GM18907 (cell line): Measurements from ENCODE around the gene ZNRF3.
A peak's percentile ranks its signal among the peaks of the same experiment; 100 is the strongest.
"Not testable (repeated sequence)": the region's sequence is repeated elsewhere in the genome, so short reads cannot be mapped to it uniquely, and the experiment has no call there.

Experiments used
- ATAC-seq: cut with Tn5 transposase; IDR thresholded peaks from one replicate; pipeline ENCODE4 v1.9.1; 2021; ENCODE audit warnings: mild to moderate bottlenecking, moderate library complexity; ENCODE audit not compliant: unreplicated experiment

Gene ZNRF3

DNA sequence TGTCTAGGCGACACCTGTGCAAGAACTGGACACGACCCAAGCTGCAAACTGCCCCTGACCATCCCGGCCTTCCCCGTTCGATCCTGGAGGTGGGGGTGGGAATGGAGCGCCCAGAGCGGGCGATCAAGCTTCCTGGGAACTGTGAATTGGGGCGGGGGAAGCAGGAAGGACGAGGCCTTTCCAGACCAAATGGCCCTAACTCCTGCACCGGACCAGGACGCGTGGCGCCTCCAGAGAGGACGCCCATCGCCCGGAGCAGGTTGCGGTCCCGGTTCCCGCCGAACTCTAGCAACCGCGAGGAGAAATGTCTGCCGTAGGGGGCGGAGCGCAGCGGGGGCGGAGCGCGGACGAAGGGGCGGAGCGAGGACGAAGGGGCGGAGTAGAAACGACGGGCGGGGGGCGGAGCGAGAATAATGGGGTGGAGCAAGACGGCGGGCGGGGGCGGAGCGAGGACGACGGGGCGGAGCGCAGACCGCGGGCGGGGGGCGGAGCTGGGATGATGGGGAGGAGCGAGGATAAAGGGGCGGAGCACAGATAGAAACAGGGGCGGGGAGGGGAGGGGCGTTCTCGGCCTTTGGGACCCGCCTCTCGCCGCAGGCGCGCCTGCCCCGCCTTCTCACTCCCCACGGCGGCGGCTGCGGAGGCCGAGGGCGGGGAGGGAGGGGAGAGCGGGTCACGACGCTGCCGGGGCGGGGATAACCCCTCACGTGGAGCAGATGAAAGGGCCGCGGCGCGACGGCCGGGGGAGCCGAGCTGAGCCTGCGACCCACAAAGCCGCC lies at the start of gene ZNRF3:
Gene ZNRF3, plus strand, starts transcription at position 695 of the 779 bp plus-strand sequence. CDS start 195 bp downstream, outside the sequence.
- ATAC-seq, result peak; percentile 73

DNA sequence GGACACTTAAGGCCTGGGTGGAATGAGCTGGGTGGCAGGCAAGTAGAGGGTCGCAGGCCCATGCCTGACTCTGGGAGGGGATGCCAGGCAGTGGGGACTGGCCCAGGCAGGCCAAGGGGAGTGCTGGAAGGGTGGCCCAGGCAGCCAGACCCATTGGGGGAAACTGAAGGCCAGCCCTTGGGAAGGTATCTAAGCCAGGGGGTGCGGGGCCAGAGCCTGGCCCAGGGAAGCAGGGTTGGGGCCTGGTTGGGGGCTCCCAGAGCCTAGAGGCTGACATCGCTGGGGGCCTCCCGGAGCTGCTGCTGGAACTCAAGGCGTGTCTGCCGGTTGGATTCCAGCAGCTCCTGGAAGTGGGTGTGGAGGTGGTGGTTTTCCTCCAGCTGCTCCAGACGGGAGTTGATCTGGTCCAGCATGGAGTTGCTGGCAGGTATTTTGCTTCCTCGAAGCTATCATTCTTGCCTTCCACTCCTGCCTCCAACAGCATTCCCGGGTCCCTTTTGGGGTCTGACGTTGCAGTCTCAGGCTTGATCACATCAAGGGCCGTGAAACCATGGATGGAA lies 47.7 kb upstream of the ZNRF3 start:
- no peak for ATAC-seq

DNA sequence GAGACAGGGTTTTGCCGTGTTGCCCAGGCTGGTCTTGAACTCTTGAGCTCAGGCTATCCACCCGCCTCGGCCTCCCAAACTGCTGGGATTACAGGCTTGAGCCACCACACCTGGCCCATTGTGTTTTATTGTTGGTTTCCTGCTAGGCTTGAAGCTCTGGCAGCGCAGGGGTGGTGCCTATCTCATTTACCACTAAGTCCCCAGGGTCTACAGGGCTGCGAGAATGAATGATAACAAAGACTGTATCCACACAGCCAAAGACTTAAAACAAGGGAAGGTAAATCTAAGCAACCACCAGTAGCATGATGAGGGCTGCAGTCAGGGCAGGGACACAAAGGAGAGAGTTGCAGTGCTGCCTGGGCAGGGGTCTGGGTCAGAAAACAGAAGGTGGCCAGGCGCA lies 45.7 kb upstream of the ZNRF3 start:
- ATAC-seq, result no peak

DNA sequence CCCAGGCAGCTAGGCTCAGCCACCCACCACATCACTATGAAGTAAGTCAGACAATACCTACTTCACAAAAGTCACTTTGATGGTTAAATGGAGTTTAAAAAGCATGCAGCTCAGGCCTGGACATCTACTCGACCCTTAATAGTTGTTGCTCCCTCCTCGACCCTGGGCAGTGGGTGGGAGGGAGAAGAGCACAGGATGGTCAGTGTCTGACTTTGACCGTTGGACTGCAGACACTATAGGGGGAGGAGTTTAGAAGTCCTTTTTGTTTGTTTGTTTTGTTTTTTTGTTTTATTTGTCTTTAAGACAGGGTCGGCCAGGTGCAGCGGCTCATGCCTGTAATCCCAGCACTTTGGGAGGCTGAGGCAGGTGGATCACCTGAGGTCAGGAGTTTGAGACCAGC lies 44.4 kb upstream of the ZNRF3 start:
- ATAC-seq, result no peak

DNA sequence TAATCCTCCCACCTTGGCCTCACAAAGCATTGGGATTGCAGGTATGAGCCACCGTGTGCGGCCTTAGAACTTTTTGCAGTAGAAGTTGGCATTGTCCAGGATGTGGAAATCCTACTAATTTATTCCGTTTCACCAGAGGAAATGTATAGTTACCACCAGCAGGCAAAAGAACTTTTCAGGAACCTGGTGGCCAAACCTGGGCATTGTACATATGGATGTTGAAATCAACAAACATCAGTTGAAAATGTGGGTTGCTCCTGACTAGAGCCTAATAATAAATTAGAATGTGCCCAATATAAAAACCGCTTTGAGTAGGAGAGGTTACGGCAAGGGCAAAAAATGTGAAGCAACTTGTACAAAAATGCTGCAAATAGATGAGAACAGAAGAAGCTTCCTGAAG lies 42.3 kb upstream of the ZNRF3 start:
- no peak for ATAC-seq

DNA sequence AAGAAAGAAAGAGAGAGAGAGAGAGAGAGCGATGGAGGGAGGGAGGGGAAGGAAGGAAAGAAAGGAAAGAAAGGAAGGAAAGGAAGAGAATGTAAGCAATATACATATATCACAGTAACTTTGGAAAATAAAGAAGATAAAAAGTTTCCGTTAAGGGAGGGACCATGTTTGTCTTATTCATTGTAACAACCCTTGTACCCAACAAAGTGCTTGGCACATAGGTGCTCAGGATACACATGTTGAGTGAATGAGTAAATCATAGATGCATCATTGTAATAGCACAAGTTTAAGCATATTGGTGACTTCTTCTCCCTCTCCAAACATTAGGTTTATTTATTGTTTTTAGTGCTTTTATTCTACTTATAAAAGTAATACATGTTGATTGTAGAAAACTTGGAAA lies 39.7 kb upstream of the ZNRF3 start:
- no peak for ATAC-seq

DNA sequence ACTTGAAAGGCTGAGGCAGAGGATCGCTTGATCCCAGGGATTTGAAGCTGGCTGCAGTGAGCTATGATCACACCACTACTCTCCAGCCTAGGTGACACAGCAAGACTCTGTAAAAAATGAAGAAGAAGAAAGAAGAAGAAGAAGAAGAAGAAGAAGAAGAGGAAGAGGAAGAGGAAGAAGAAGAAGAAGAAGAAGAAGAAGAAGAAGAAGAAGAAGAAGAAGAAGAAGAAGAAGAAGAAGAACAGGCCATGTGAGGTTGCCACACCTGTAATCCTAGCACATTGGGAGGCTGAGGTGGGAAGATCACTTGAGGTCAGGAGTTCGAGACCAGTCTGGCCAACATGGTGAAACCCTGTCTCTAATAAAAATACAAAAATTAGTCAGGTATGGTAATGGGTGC lies 39.1 kb upstream of the ZNRF3 start:
- not testable (repeated sequence) for ATAC-seq

DNA sequence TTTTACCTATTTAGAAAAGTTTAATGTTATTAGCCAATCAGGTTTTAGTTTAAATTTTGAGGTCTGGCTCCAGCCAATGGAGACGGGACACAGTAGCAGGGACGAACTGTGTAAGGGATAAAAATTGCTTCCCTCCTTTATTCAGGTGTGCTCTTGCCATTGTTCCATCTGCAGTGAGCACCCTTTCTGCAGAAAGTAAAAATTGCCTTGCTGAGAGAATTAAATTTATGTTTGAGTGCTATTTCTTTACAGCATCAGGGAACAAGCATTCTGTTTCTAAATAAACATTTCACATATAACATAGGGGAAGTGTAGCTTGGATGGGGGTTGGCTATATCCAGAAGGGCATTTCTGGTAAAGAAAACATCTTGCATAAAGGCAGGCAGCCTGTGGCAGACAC lies 36.4 kb upstream of the ZNRF3 start:
- no peak for ATAC-seq

DNA sequence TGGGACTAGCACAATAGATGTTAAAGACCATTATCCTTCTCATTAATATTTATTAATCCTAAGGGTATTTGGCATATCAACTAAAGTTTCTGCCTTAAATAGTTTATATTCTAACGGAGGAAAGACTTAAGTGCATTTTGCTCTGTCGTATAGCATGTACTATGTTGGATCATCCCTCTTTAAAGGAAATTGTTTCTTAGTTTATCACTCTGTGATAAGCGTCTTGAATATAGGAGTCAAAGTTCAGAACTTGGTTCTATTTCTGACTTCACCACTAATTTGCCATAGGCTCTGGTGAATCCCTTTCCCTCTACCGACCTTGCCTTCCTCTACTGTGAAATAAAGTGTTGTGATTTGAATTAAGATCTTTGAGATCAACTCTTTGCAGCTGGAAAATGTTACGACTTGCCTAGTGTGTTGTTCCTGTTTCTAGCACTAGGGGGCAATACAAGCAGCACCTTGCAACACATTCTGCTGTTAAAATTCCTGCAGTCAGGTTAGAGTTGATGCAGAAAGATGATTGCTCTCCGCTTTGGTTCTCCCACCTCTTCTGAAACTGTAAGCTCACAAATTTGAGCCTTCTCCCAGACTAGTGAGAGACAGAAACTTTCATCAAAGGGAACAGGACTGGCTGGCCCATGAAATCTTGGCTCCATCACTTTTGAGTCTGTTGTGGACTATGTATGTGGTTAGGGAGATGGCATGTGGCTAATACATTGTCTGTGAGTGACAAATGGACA lies 27.8 kb upstream of the ZNRF3 start:
- no peak for ATAC-seq

DNA sequence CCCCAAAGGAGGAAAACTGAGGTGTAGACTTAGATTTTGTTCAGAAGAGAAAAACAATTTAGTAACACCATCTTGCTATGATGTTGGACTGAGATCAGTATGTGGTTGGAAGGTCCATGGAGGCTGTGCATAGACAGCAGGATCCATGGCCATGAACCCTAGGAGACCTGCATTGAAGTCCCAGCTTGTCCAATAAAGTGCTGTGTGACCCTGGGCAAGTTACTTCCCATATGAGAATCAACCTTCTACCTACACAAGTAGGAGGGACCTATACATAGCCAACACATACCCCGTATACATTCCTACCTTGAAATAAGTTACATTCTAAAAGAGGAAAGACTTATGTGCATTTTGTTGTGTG lies 27.3 kb upstream of the ZNRF3 start:
- ATAC-seq, result no peak

DNA sequence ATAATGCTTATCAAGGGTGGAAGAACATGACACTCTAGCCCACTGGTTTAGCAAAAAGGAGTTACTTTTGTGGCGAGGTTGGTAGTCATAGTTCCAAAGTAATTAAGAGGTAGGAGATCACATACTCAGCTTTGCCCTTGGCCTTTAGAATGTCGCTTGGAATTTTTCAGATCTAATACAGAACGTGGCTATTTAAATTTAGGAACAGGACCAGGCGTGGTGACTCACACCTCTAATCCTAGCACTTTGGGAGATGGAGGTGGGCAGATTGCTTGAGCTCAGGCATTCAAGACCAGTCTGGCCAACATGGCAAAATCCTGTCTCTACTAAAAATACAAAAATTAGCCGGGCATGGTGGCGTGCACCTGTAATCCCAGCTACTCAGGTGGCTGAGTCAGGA lies 26.1 kb upstream of the ZNRF3 start:
- ATAC-seq, result no peak

DNA sequence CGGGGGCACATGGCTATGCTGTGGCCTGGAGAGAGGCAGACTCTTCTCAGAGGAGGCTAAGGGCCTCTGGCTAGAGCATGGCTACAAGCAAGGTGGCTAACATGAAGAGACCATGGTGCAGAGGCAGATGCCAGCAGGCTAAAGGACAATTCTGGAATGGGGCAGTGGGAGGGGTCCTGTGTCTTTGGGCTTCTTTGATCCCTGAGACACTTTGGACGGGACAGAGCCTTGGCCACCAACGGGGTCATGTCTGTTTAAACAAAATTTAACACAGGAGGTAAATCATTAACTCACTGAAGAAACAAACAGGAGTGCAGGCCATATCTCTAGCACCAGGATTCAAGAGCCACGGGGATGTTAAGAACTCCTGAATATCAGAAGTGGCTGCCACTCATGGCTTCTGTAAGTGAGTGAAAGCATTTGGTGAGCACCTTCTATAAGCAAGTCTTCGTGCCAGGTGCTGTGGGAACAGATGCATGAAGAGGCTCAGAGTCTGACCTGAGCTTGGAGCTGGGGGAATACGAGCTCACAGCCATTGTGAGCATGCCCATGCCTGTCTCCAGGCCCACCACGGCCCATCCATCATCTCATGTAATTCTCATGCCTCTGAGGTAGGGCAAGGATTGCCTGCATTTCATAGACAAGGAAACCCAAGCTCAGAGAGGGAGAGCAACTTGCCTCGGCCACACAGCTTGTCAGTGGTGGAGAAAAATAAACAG lies 18.3 kb upstream of the ZNRF3 start:
- no peak for ATAC-seq

DNA sequence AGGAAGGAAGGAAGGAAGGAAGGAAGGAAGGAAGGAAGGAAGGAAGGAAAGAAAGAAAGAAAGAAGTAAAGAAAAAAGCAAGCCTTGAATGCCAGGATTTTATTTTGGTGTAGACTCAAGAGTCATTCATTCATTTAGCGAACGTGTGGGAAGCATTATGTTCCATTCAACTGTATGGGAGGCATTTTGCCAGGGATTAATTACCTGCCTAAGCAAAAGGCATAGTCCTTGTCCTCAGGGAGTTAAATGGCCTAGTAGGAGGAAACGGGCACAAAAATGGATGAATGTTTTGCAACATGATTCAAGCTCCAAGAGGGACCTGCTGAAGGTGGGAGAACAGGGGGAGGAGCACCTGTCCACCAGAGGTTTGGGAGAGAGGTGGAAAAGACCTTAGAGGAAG lies 16.2 kb upstream of the ZNRF3 start:
- ATAC-seq, result no peak

DNA sequence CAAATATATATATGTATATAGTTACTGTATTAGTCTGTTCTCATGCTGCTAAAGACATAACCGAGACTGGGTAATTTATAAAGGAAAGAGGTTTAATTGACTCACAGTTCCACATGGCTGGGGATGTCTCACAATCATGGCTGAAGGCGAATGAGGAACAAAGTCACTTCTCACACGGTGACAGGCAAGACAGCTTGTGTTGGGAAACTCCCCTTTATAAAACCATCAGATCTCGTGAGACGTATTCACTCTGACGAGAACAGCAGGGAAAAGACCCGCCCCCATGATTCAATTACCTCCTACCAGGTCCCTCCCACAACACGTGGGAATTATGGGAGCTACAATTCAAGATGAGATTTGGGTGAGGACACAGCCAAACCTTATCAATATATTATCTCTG lies 15.0 kb upstream of the ZNRF3 start:
- not testable (repeated sequence) for ATAC-seq

DNA sequence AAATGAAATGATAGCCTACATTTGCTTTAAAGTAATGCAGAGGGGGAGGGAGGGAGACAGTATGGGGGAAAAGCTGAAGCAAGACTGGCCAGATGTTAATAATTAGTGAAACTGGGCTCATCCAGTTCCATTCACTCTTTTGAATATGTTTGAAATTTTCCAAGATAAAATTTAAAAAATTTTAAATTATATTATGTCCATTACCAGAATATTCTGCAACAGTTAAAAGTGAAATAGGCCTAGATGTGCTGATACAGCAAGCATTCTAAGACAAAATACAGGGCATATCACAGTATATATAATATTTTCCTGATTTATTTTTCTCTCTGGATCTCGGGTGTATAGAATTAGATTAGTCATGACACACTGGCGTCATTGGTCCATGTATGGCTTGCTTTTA lies 13.6 kb upstream of the ZNRF3 start:
- ATAC-seq, result no peak

DNA sequence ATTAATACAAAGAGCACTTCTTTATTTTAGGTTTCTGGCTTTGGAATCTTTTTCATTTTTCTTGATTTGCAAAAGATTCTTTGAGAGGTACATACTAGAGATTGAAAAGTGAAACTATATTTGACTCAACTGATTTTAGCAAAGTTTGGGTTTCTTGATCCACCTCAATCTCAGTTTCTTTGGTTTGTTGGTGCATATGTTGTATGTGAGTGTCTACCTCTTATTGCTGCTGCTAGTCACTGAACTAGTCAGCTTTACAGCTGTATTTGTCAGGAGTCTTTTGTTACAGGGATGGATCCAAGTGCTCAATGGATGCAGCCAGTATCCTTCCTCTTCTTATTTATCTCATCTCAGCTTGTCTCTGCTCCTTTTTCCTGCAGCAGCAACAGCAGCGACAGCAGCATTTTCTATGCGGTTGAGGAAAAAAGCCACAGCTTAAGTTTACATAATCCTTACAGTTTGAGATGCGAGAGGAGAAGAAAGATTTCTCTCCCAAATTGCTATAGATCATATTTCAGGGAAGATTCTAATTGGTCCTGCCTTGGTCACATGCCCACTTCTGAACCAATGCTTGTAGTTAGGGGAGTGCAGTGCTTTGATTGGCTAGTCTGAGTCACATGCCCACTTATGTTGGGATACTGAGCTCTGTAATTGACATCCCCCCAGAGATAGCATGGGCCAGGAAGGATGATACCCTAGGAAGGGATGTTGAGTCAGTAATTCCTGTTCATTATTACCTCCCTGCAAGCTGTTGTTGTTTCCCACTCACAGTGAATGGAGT lies 10.0 kb upstream of the ZNRF3 start:
- ATAC-seq, result no peak

DNA sequence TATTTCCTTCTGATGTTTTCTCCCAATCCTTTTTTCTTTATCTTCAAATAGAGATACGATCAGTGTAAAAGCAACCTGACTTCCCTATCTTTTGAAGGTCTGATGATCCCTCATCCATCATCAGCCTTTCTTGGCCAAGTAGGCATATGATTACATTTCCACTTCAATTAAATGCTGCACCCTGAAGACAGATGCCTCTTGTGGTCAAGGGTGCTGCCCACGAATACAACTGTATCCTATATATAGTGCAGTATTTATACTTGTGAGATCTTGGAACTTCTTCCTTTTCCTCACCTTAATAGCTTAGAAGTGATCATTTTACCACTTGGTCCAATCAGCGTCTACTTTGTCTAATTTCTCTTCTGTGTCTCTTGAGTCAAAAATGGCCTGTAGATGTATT lies 9.3 kb upstream of the ZNRF3 start:
- no peak for ATAC-seq

DNA sequence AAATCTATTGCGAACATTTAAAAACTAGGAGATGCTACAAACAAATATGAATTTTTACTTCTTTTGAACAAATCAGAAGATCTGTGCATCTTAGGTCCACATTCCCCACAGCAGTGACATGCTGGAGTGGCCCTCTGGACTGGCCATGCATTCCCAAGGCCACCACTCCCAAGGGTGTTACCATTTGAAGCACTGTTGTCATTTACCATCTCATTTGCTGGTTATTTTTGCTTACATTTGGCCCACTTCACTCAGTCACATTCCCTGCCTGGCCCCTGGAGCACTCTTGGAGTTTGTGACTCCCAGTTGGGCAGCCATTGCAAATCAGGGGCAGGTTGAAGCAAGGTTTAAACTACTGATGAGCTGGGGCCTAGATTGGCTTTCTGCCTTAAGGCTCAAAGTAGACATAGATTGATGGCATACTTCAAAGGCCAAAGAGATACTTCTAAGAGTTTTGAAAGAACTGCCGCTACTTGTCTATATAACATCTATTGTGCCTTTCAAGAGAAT lies 8.5 kb upstream of the ZNRF3 start:
- no peak for ATAC-seq

DNA sequence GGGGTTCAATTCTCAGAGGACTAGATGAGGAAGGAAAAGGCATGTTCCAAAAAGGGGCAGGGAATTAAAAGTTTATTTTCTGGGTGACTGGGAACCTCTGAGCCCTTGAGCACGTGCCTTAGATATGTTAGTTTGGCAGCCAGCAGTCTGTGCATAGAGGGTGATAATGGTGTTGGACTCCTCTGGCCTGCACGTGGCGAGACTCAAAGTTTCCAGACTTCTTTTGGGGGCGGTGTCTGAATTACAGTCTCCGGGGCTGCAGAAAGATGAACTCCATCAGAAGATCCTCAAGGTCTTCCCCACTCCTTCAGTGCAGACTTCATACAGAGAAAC lies 861 bp upstream of the ZNRF3 start:
- no peak for ATAC-seq

DNA sequence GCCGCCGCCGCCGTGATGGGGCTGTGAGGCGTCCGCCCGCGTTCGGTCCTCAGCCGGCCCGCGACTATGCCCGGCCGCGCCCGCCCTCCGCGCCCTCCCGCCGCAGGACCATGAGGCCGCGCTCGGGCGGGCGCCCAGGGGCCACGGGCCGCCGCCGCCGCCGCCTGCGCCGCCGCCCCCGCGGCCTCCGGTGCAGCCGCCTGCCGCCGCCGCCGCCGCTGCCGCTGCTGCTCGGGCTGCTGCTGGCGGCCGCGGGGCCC lies 215 bp downstream of the ZNRF3 start:
- ATAC-seq, result peak; percentile 30
